Natural killer cell (primary cell): ENCODE measurements around the gene LRRFIP2. TPM values are rescaled to one million over a fixed set of nuclear protein-coding genes. Genes with fewer than 3 reads are reported as not detected.
"Not testable (repeated sequence)": the region's sequence is repeated elsewhere in the genome, so short reads cannot be mapped to it uniquely, and the experiment has no call there.

ENCODE experiments used
- ATAC-seq, 3 donors: fragments of 150-1000 bp in 2 of 3; fragments of 200-7000 bp in 1 of 3; cut with Tn5 transposase; 1 replicate in 1 of 3; 2 replicates in 2 of 3; pipeline ENCODE4 v1.10.0; 2021; ENCODE audit warnings: mild to moderate bottlenecking in 2 of 3, moderate library complexity in 2 of 3
- DNase-seq, 2 donors: peaks; one replicate each; pipeline versions ENCODE4 v3.0.0 to v3.0.0-alpha.2; 2013 to 2021; ENCODE audit warnings: mixed read lengths in 1 of 2
- H3K27ac ChIP-seq: one replicate; pipeline ENCODE4 v1.5.1; 2013; ENCODE audit warnings: mild to moderate bottlenecking, low read length
- H3K27me3 ChIP-seq: one replicate; pipeline ENCODE4 v1.6.1; 2013; ENCODE audit warnings: low read length; ENCODE audit not compliant: control insufficient read depth, insufficient read depth
- H3K36me3 ChIP-seq: one replicate; pipeline ENCODE4 v1.6.1; 2013; ENCODE audit warnings: low read length; ENCODE audit not compliant: control insufficient read depth, insufficient read depth
- H3K4me1 ChIP-seq: one replicate; pipeline ENCODE4 v1.6.1; 2013; ENCODE audit warnings: low read length; ENCODE audit not compliant: control insufficient read depth, insufficient read depth
- H3K4me3 ChIP-seq: one replicate; pipeline ENCODE4 v1.5.1; 2013; ENCODE audit warnings: low read length
- H3K9me3 ChIP-seq: one replicate; pipeline ENCODE4 v1.6.1; 2013; ENCODE audit warnings: low read length; ENCODE audit not compliant: control insufficient read depth, insufficient read depth
- H3K27ac Mint-ChIP-seq, 2 donors: one replicate each; pipeline ENCODE4 v1.8.0; 2022; ENCODE audit warnings: mild to moderate bottlenecking in 2 of 2, mixed read lengths in 2 of 2, moderate library complexity in 1 of 2
- H3K27me3 Mint-ChIP-seq, 2 donors: one replicate each; pipeline ENCODE4 v1.8.0; 2022; ENCODE audit warnings: low read depth in 2 of 2, mixed read lengths in 2 of 2
- H3K36me3 Mint-ChIP-seq: one replicate; pipeline ENCODE4 v1.8.0; 2022; ENCODE audit warnings: mixed read lengths
- H3K4me1 Mint-ChIP-seq, 2 donors: one replicate each; pipeline ENCODE4 v1.8.0; 2022; ENCODE audit warnings: mixed read lengths in 2 of 2
- H3K4me3 Mint-ChIP-seq: one replicate; pipeline ENCODE4 v1.8.0; 2022; ENCODE audit warnings: mild to moderate bottlenecking, moderate library complexity, mixed read lengths
- H3K9me3 Mint-ChIP-seq, 2 donors: one replicate each; pipeline ENCODE4 v1.8.0; 2022; ENCODE audit warnings: mixed read lengths in 2 of 2
- CTCF ChIP-seq: fragments of 200-600 bp; IDR thresholded peaks from one replicate; pipeline ENCODE4 v1.8.0; 2022; ENCODE audit warnings: antibody characterized with exemption
- WGBS: methylation state at CpG from one replicate; pipeline ENCODE4 v1.1.7; 2013; ENCODE audit warnings: missing lambda C conversion rate; ENCODE audit not compliant: insufficient coverage; 5-methylcytosine and 5-hydroxymethylcytosine counted together
- intact Hi-C: fragments of 100-400 bp; cut with micrococcal nuclease; formaldehyde crosslinking; loops from one replicate; pipeline ENCODE4 v1.14.2; 2022
- total RNA-seq, 4 donors: library from RNA; stranded (reverse); fragments of 120-200 nt in 1 of 4; gene quantifications; one replicate each; pipeline versions ENCODE4 v1.2.3 to v1.2.4, GENCODE V29; 2013 to 2022

The LRRFIP2 gene
- total RNA-seq, 3 donors from 2014 or later (not counting 1 experiment from before 2014, with no cell fraction given): 49.0 to 86.1 (median 66.0) TPM

GRCh38 chr3:37148208-37148607, 26.2 kb downstream of the LRRFIP2 start:
- no peak for ATAC-seq
- H3K36me3 Mint-ChIP-seq: peaks cover 1% of the 10 kb centered on the region

GRCh38 chr3:37147666-37148065, 26.7 kb downstream of the LRRFIP2 start:
- H3K4me1 ChIP-seq: no peaks in the 10 kb centered on the region
- no peak overlapping the region for H3K27ac ChIP-seq
- intact Hi-C loops: no loop called here

More at GRCh38 chr3:37148208-37148607, 26.2 kb downstream of the LRRFIP2 start:
- Histone ChIP-seq H3K27me3 (no peaks in the 10 kb centered on the region), H3K4me3 (no peak overlapping the region), H3K4me1 (no peaks in the 10 kb centered on the region), H3K27ac (no peak overlapping the region), H3K36me3 (peaks cover 17% of the 10 kb centered on the region), H3K9me3 (no peaks in the 10 kb centered on the region)
- WGBS: 94% methylated on average over 3 of the region's 3 CpGs
- H3K4me3 Mint-ChIP-seq: no peak overlapping the region
- TF ChIP-seq CTCF: no peak
- no peak overlapping the region for H3K27ac Mint-ChIP-seq
- H3K4me1 Mint-ChIP-seq: peaks cover 3 to 11% of the 10 kb centered on the region in 2 donors
- no peaks in the 10 kb centered on the region for H3K9me3 Mint-ChIP-seq
- intact Hi-C loops: no loop called here
- DNase-seq: no peak
- H3K27me3 Mint-ChIP-seq: no peaks in the 10 kb centered on the region

GRCh38 chr3:37146927-37147326, 27.5 kb downstream of the LRRFIP2 start:
- H3K9me3 ChIP-seq, H3K27ac ChIP-seq, H3K4me1 ChIP-seq, H3K9me3 Mint-ChIP-seq, H3K27me3 Mint-ChIP-seq, H3K36me3 Mint-ChIP-seq, intact Hi-C loops, ATAC-seq, H3K4me3 Mint-ChIP-seq, DNase-seq, H3K4me3 ChIP-seq, H3K27ac Mint-ChIP-seq, H3K27me3 ChIP-seq: not testable (repeated sequence)
- H3K36me3 ChIP-seq: peaks cover 25% of the 10 kb centered on the region
- WGBS: 67% methylated on average over 2 of the region's 2 CpGs
- peaks cover 3 to 16% of the 10 kb centered on the region in 2 donors for H3K4me1 Mint-ChIP-seq

More at GRCh38 chr3:37147666-37148065, 26.7 kb downstream of the LRRFIP2 start:
- Mint-ChIP-seq H3K27ac (no peak overlapping the region), H3K27me3 (no peaks in the 10 kb centered on the region), H3K4me1 (peaks cover 3 to 16% of the 10 kb centered on the region in 2 donors), H3K9me3 (no peaks in the 10 kb centered on the region), H3K36me3 (peaks cover 7% of the 10 kb centered on the region), H3K4me3 (no peak overlapping the region)
- DNase-seq: no peak
- Histone ChIP-seq H3K9me3 (no peaks in the 10 kb centered on the region), H3K27me3 (no peaks in the 10 kb centered on the region), H3K36me3 (peaks cover 21% of the 10 kb centered on the region), H3K4me3 (no peak overlapping the region)
- ATAC-seq: no peak
- WGBS: 70% methylated on average over 4 of the region's 4 CpGs
- no peak for TF ChIP-seq CTCF

- ATAC-seq (no peak), DNase-seq (no peak)
- Mint-ChIP-seq H3K36me3 (peaks cover 7% of the 10 kb centered on the region), H3K4me1 (peaks cover 3 to 16% of the 10 kb centered on the region in 2 donors), H3K9me3 (no peaks in the 10 kb centered on the region), H3K27ac (no peak overlapping the region), H3K27me3 (no peaks in the 10 kb centered on the region), H3K4me3 (no peak overlapping the region)
- intact Hi-C loops: no loop called here
- no peak for TF ChIP-seq CTCF
- 83% methylated on average over 2 of the region's 2 CpGs for WGBS
- Histone ChIP-seq H3K4me1 (no peaks in the 10 kb centered on the region), H3K4me3 (no peak overlapping the region), H3K36me3 (peaks cover 25% of the 10 kb centered on the region), H3K9me3 (no peaks in the 10 kb centered on the region), H3K27me3 (no peaks in the 10 kb centered on the region), H3K27ac (no peak overlapping the region)
Observed at GRCh38 chr3:37145611-37146010, 28.8 kb downstream of the LRRFIP2 start.
